HG02759 (cell line): Measurements from ENCODE around the gene WDR45.

Experiments used
- ATAC-seq: cut with Tn5 transposase; IDR thresholded peaks from one replicate; pipeline ENCODE4 v1.9.1; 2021; ENCODE audit warnings: mild to moderate bottlenecking, moderate library complexity; ENCODE audit not compliant: unreplicated experiment

The WDR45 gene

GRCh38 chrX:49053223-49054072 lies 26.2 kb downstream of the WDR45 start:
- ATAC-seq, result peak; percentile 76

- no peak for ATAC-seq
Observed at GRCh38 chrX:49043987-49044281, 35.8 kb downstream of the WDR45 start.

- ATAC-seq, result peak; percentile 89
Observed at GRCh38 chrX:49043220-49043986, 36.3 kb downstream of the WDR45 start, which contains the start of gene TFE3. TFE3 (minus strand) TSS chrX:49043357; CDS start chrX:49043226, 131 bp downstream.

GRCh38 chrX:49042581-49043219 lies 37.0 kb downstream of the WDR45 start:
- ATAC-seq, result peak; percentile 2

GRCh38 chrX:49041744-49042580 lies 37.7 kb downstream of the WDR45 start:
- no peak for ATAC-seq

- ATAC-seq, result no peak
Observed at GRCh38 chrX:49040376-49040955, 39.2 kb downstream of the WDR45 start.

GRCh38 chrX:49039598-49040375 lies 39.9 kb downstream of the WDR45 start:
- no peak for ATAC-seq

- no peak for ATAC-seq
Observed at GRCh38 chrX:49037883-49038475, 41.7 kb downstream of the WDR45 start.

GRCh38 chrX:49030283-49030682 lies 49.4 kb downstream of the WDR45 start:
- no peak for ATAC-seq

GRCh38 chrX:49029876-49030275 lies 49.8 kb downstream of the WDR45 start:
- ATAC-seq, result no peak
